Midbrain (tissue), 1 donor: ENCODE results near the gene SLC24A3.

Experiments
- DNase-seq: peaks from one replicate; lab custom pipeline; 2025; lab: John Stamatoyannopoulos, UW

SLC24A3 gene

DNA sequence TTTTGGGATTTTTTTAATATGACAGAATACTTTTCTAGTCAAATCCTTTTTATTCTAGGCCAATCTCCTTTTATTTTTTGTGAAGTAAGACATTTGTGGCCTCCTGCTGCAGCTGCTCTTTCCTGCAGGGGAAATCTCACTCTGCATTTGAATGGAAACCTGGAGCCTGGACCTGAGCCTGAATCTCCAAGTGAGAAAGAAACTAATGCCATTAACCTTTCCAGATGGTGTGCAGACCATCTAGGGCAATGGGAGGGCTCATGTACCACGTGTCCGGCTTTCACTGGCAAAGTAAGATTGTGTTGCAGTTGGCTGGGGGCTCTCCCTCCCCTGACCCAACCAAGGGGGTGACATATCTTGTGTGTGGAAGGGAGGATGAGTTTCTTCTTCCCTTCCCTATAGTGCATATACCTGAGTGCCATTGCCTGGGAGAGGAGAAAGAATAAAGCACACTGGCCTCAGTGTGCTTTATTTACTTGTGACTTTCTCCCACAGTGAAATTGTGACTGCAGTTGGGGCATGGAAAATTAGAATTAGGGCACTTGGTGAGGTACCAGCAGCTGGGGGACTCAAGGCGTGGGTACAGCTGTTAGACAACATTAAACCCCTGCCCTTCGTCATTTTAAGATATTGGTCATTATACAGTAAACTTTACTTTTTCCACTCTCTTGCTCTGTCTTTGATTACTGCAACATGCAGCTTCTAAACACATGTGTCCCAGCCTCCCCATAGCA, 385.8 kb downstream of the SLC24A3 start:
- DNase-seq = no peak

DNA sequence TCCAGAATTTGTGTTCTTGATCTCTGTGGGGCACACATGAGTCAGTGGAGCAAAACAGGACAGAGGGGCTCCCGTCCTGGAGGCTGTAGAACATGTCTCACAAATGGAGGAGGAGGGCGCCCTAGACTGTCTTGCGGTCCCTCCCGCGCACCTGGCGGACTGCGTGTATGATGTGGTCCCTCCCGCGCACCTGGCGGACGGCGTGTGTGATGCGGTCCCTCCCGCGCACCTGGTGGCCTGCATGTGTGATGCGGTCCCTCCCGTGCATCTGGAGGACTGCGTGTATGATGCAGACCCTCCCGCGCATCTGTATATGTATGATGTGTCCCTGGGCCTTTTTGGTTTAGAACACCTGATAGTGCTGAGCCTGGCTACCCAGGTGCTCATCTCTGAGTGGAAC, 386.8 kb downstream of the SLC24A3 start:
- DNase-seq = no peak

DNA sequence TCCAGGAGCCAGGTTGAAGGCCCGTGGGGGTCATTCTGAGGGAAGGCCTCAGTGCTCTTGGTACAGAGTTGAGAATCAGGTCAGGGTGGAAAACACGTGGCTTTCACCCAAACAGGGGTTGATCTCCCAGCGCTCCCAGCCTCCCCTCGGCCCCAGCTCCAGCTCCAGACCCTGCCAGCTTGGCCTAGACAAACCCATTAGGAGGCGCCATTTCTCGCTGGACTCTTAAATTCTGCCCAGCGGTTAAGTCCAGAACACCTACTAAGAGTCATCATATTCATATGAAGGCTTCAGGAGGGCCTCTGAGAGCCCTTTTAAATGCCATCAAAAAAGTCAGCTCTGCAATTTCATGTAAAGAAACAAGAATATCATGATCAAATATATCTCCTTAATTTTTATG, 387.6 kb downstream of the SLC24A3 start:
- DNase-seq = no peak

DNA sequence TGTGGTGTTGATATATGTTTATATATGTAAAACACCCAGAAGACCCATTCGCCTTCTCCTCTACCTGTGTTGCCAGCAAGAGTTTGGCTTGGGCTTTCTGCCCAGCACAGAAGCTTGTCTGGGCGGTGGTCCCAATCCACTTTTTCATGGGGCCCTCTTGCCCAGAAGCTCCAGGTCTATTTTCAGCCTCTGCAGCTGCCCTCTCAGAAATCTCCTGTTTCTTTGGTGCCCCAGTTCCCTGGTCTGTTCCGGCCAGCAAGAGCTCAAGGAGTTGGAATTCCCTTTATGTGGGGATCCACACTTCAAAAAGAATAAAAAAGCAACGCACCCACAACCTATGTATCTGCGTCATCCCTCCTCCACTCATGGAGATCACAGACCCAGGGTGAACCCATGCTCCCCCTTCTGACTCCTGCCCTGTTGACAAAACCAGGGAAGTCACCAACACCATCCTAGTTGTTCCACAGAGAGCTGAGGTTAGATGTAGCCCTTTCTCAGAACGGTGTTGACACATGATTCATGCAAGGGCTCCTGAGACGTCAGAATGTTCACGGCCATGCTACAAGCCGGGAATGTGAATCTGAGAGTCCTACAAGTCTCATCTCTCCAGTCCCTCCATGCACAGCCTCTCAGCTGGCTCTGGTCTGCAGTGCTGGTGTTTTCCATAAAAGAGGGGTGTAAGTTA, 388.8 kb downstream of the SLC24A3 start:
- no peak for DNase-seq

DNA sequence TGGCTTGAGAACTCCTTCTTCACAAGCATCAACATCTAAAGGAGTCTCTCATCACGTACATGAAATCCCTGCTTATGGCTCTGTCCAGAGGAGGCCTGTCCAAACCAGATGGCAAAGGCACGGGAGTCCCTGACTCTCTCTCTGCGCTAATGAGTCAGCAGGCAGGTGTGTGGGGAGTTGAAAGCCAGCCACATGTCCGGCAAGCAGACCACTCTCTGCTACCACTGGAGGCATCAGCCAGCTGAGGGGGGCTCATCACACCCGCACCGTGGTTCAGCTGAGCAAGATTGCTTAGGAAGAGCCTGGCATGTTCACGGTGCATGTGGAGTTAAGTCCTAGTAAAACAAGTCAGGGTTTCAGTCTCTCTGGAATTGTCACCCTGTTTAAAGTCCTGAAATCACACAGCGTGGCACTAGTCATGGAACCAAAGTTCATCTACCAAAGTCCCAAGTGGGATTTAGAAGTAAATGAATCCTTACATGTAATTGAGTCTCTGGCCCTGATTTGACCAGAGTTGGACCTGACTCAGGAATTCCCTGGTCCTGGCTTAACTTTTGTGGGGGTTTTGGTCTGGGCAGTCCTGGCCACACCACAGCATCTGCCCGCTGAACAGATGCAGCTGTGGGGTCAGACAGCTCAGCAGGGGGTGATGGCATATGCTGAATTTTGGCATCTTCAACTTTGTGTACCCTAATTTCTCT, 390.4 kb downstream of the SLC24A3 start:
- no peak for DNase-seq

DNA sequence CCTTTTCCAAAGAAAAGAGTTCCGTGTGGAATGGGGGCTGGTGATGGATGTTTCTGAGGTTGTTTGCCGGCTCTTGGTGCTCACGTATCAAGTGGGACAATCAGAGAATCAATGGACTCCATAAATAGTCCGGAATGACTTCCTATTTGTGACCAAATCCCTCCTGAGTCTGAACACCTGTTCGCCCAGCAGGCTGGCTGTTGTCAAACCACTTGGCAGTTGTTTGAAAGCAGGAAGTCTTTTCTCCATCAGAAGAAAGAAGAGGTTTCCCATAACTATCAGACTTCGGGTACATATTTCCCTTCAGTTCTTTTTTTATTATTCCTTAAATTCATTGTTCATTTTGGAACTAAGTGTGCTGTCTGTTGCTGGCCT, 390.9 kb downstream of the SLC24A3 start:
- DNase-seq = no peak

DNA sequence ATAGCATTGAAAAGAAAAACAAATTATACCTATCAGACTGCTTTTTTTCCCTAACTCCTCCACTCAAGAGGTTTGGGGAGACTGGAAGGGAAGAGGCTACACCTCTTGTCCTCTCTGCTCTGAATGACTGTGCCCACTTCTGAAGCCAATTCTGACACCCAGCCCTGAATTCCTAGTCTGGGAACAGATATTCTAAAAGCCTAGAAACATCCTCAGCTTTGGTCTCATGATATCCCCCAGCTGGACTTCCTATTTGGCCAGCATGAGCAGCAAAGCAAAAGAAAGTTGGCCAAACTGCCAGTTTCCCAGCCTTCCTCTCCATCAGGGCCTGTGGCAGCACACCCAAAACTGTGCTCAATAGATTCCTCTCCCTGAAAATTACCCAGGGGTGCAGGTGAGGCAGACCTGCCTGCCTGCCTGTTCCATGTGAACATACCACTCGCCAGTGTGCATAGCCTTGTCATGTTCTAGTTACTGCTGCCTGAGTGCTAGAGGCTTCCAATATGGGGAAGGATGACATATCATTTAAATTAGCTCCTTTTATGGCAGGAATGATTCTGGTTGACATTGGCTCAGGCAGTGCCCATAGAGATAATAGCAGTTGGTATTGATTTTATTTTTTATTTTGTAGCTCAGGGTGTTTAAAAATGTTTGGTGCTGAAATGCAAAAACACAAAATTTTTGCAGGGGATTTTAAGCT, 393.5 kb downstream of the SLC24A3 start:
- peak; percentile 1 for DNase-seq

DNA sequence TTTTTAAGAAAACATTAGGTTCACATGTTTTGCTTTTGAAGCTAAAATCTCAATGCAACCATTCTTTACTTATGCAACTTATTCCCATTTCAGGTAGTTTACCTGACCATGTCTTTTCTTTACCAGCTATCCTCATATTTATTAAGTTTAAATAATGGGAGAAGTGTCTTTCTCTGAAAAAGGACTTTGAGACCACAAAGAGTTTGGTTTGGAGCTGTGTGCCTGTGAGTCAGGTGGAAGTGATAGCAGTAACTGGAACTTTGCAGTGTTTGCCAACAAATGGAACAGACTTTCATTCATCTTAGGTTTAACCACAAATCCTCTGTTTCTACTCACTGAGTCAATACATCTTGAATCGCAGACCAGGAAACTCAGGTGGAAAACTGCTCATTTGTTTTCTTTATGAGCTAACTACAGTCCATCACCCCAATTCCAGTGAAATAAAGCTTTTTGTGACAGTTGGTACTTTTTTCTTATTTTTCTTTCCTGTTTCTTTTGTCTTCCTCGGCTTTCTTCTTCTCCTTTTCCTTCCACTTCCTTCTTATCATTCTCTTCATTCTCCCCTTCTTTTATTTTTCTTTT, 397.3 kb downstream of the SLC24A3 start:
- no peak for DNase-seq

DNA sequence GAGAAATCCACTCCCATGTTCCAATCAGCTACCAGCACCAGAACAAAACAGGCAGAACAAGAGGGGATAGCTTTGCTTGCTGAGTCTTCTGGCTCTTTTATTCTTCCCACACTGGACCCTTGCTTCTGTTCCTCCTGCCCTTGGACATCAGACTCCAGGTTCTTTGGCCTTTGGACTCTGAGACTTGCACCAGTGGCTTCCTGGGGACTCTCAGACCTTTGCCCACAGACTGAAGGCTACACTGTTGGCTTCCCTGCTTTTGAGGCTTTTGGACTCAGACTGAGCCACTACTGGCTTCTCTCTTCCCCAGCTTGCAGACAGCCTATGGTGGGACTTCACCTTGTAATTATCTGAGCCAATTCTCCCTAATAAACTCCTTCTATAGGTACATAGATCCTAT, 403.2 kb downstream of the SLC24A3 start:
- DNase-seq = no peak

DNA sequence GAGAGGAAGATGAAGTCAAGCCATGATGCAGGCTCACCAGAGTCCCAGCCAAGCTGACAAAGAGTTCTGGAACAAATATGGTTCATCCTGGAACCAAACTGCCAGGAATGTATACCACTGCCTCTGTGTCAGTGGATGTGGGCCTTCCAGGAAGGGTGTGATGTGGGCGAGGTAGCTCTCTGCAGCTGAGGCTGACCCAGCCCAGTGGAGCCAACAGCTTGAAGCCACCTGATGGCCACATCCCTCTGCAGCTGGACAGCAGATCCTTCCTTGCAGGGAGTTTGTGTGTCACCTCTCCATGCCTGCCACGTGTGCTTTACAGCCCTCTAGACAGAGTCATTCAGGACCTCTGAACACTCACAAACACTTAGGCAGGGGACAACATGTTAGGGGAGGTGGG, 403.6 kb downstream of the SLC24A3 start:
- no peak for DNase-seq

DNA sequence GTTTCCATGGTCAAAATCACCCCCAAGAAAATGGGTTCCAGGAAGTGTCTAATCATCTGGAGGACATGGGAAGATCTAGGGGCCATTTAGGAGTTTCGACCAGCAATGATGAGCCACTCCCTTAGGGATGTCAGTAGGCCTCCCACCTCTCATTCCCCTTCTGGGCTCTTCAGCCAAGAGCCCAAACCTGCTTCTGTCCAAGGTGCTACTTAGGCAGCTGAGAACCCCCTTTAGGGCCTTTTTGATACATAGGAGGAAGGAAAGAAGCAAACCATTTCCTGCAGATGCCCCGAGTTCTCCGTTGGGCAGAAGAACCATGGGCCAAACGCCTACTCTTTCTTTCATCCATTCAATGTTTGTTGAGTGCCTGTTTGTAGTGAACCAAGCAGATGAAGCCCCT, 404.2 kb downstream of the SLC24A3 start:
- DNase-seq = no peak

DNA sequence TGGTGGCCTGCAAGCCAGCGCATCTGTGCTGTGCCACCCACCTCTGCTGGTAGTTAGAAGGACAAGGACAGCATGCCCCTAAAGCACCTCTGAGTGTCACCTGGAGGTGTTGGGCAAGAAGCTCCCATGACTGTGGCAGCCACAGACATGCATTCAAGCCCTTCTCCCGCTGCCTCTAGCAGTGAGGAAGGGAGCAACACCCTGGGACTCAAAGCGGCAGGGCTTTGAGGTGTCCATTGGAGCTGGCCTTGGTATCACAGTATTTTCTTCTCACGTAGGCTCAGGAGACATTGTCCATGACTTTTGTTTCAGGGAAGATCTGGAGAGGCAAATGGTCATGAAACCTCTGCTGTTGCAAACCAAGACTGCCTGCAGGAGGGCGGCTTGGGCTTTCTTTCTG, 404.8 kb downstream of the SLC24A3 start:
- no peak for DNase-seq

DNA sequence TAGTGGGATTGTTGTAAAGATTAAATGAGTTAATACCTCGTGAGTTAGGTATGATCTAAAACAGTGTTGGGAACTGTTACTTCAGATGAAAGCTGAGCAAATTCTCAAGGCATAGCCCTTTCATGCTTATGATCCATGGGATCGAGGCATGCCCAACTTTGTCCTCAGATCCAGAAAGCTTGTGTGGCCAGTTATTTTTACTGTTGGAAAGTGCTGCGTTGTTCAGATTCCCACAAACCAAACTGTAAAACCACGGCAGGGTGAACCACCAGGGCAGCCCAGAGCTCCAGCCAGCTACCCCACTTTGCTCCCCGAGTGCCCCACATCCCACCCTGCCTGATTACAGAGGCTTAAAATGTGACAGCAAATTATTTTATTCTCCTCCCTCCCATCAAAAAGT, 406.3 kb downstream of the SLC24A3 start:
- DNase-seq = no peak

DNA sequence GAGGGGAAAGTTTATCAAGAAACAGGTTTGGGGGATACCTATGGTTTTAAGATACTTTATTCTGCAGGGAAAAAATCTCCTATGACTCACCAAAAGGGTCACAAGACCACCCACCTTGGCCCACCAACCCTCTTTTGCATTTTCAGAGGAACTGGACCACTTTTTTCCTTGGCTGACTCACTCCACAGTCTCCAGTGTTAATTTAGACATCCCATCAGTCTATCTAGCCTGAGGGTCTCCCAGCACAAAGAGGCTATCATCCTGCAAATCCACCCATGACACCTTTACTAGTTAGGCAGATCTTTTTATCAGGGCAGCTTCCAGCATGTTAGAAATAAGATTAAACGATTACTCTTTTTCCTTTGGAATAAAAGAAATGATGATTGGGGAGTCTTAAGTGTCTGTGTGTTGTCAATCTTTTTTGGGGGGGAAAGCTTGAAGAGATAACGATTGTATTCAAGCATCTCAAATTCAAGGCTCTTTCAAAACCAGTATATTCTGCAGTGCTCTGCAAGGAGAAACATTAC, 407.5 kb downstream of the SLC24A3 start:
- DNase-seq = no peak

DNA sequence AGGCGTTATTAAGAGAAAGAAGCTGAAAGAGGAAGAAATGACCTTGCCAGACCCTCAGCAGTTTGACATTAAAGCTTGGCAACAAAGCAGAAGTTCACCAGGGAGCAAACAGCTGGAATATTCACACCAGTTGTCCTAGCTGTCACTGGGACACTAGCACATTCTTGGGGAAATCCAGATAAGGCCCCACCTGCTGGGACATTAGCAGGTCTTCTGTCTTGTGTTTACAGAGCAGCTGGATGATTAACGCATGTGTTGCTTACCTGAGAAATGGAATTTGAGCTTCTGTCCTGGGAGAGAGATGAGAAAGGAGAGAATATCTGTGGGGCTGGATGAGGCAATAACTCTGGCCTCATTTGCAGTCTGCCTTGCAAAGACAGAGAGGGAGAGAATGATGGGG, 408.0 kb downstream of the SLC24A3 start:
- no peak for DNase-seq

DNA sequence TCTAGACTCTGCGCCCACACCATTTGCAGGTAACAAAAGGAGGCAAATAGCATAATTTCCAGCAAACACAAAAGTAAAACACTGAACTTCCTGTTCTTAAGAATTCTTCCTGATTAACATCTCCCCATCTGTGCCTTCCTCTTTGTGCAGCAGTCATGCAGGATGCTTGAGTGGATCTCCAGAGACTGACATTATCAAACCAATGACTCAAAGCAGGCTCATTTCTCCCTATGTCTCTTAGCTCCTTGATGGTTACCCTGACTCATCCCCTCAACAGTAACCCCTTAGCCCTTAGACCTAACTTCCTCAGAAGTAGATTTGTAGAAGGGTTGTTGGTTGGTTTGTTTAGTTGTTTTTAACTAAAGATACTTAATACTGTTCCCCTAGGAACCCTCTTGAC, 408.6 kb downstream of the SLC24A3 start:
- no peak for DNase-seq

DNA sequence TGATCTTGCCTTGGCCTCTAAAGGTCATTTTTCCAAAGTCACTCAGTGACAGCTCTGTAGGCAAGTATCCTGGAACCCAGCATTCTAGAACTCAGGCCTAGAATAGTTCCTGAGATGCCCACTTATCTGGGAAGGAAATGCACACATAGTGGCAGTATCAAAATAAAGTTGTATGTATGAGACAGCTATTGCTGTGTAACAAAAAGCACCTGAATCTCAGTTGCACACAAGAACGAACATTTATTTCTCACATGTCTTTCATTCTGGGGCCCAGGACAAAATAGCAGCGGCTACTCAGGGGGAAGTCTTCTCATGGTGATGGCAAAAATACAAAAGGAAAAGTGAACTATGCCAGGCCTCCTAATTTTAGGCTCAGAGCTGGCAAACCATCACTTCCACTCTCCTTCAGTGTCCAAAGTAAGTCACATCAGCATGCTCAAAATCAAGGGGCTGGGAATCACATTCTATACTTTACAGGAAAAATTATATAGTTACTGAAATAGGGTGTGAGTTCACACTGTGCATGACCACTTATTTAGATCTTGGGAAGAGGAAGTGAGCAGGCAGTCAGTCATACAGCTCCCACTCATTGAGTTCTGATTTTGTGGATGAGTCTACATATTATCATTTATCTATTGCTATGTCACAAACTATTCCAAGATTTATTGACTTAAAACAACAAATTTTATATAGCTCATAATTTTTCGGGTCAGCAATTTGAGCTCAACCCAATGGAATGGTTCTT, 412.0 kb downstream of the SLC24A3 start:
- DNase-seq = no peak

DNA sequence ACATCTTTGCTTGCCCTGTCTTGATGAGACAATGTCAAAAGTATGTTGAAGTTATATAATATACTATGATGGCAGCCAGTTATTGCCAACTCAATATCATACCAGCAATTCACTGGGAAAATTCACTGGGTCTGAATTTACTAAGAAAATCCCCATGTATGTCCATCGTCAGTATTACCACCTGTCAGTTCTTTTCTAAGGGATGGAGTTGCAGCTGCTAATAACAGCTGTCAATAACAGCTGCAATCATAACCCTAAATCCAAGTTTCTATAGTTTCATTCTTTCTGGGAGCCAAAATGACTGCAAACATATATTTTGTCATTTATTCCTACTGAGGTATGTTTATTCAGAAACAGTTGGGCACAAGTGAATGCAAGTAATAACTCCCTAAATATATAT, 413.0 kb downstream of the SLC24A3 start:
- DNase-seq = no peak

DNA sequence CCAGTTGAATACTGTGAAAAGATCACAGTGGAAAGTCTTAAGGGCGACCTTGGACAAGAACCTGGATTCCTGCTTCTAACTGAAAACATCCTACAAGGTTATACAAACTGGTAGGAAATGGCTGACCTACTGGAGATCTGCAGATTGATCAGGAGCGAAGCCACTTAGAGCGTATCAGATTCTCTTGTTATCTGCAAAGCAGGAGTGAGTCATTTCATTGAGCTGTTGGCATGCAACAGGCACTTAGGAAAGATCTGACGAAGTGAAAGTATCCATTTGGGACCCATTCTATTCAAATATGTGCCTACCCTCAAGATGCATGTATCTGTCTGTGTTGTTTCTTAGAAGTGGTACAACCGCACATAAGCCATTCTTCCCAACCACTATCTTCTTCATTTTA, 414.5 kb downstream of the SLC24A3 start:
- no peak for DNase-seq

DNA sequence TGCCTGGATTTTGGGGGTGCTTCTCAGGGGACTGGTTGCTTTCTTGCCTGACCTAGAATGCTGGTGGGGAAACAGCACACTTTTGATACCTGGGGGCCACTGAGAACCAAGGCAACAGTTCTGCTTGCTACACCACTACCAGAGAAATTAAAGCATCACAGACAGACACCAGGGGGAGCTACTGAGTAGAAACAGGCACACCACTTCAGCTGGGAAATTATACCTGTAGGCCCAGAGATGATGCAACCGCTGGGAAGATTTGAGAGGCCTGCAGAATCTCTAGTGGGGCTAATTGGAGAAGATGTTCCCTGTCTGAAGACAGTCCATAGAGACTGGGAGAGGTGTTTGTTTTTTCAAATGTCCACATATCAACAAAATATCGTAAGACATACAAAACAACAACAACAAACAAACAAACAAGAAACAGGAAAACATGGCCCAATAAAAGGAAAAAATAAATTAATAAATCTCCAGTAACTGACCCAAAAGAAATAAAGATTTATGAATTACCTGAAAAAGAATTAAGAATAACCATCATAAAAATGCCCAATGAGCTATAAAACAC, 416.2 kb downstream of the SLC24A3 start:
- peak; percentile 11 for DNase-seq

DNA sequence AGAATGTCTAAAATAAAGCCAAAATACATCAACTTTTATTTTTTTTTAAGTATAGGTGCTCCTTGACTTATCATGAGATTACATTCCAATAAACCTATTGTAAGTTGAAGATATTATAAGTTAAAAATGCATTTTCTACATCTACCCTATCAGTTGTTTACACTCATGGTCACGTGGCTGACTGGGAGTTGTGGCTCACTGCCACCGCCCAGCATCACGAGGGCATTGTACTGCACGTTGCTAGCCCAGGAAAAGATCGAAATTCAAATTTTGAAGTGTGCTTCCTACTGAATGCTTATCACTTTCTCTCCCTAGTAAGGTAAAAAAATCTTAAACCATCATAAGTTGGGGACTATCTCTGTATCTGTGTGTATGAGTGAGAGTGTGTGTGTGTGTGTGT, 419.0 kb downstream of the SLC24A3 start:
- DNase-seq = no peak
